Stimulated activated naive B cell treated with anti-CD40 and anti-IgM and Interleukin-4, amounts not matched to agents 10 μg/mL and 1 μg/mL and 100 μg/mL, for 72 hours (primary cell): ENCODE results near the gene RNF212.

Experiments used
- ATAC-seq, 2 donors: fragments of 150-1000 bp; cut with Tn5 transposase; replicated peaks; 2 replicates each; pipeline ENCODE4 v1.10.0; 2021; ENCODE audit warnings: moderate library complexity in 1 of 2
- DNase-seq: peaks from one replicate; pipeline ENCODE4 v3.0.0; 2021
- H3K27ac Mint-ChIP-seq: one replicate; pipeline ENCODE4 v1.8.0; 2022; ENCODE audit warnings: mild to moderate bottlenecking, mixed read lengths
- H3K27me3 Mint-ChIP-seq, 2 donors: one replicate each; pipeline ENCODE4 v1.8.0; 2022; ENCODE audit warnings: mixed read lengths in 2 of 2
- H3K36me3 Mint-ChIP-seq, 2 donors: one replicate each; pipeline ENCODE4 v1.8.0; 2022; ENCODE audit warnings: mixed read lengths in 2 of 2, mild to moderate bottlenecking in 1 of 2
- H3K4me1 Mint-ChIP-seq, 2 donors: one replicate each; pipeline ENCODE4 v1.8.0; 2022; ENCODE audit warnings: mixed read lengths in 2 of 2, mild to moderate bottlenecking in 1 of 2
- H3K4me3 Mint-ChIP-seq, 2 donors: one replicate each; pipeline ENCODE4 v1.8.0; 2022; ENCODE audit warnings: mild to moderate bottlenecking in 2 of 2, mixed read lengths in 2 of 2, moderate library complexity in 1 of 2
- H3K9me3 Mint-ChIP-seq, 2 donors: one replicate each; pipeline ENCODE4 v1.8.0; 2022; ENCODE audit warnings: mixed read lengths in 2 of 2, mild to moderate bottlenecking in 1 of 2

The RNF212 gene

GRCh38 chr4:1077711-1078477 lies 35.5 kb downstream of the RNF212 start:
- no peak for DNase-seq
- Mint-ChIP-seq H3K27ac (no peak overlapping the region), H3K4me3 (no peak overlapping the region), H3K4me1 (peaks cover 15 to 23% of the 10 kb centered on the region in 2 donors), H3K27me3 (peaks cover 30 to 35% of the 10 kb centered on the region in 2 donors), H3K9me3 (peaks cover 0 to 2% of the 10 kb centered on the region in 2 donors), H3K36me3 (peaks cover 0 to 3% of the 10 kb centered on the region in 2 donors)
- no peak for ATAC-seq

- Mint-ChIP-seq H3K4me3 (no peak overlapping the region), H3K9me3 (peaks cover 0 to 2% of the 10 kb centered on the region in 2 donors), H3K27ac (no peak overlapping the region), H3K36me3 (no peaks in the 10 kb centered on the region), H3K27me3 (peaks cover 20 to 31% of the 10 kb centered on the region in 2 donors), H3K4me1 (peaks cover 3 to 8% of the 10 kb centered on the region in 2 donors)
- DNase-seq (no peak), ATAC-seq (no peak)
These were observed 37.3 kb downstream of the RNF212 start for GRCh38 chr4:1075809-1076699.

- no peak overlapping the region for H3K27ac Mint-ChIP-seq
- H3K36me3 Mint-ChIP-seq: no peaks in the 10 kb centered on the region
- peaks cover 3 to 6% of the 10 kb centered on the region in 2 donors for H3K4me1 Mint-ChIP-seq
- peaks cover 16 to 27% of the 10 kb centered on the region in 2 donors for H3K27me3 Mint-ChIP-seq
- DNase-seq: no peak
- H3K9me3 Mint-ChIP-seq: no peaks in the 10 kb centered on the region
- no peak overlapping the region for H3K4me3 Mint-ChIP-seq
- no peak for ATAC-seq
These were observed 38.1 kb downstream of the RNF212 start for GRCh38 chr4:1075225-1075624.

- H3K27me3 Mint-ChIP-seq: peaks cover 20 to 32% of the 10 kb centered on the region in 2 donors
- peaks cover 3 to 6% of the 10 kb centered on the region in 2 donors for H3K4me1 Mint-ChIP-seq
- H3K9me3 Mint-ChIP-seq: no peaks in the 10 kb centered on the region
- no peak overlapping the region for H3K27ac Mint-ChIP-seq
- DNase-seq (no peak), ATAC-seq (no peak)
- no peak overlapping the region for H3K4me3 Mint-ChIP-seq
- no peaks in the 10 kb centered on the region for H3K36me3 Mint-ChIP-seq
These were observed 39.3 kb downstream of the RNF212 start for GRCh38 chr4:1074077-1074476.

GRCh38 chr4:1072830-1073446 lies 40.4 kb downstream of the RNF212 start:
- peak; percentile 94 to 95 for ATAC-seq
- H3K27me3 Mint-ChIP-seq: peaks cover 25 to 32% of the 10 kb centered on the region in 2 donors
- H3K4me3 Mint-ChIP-seq: no peak overlapping the region
- peaks cover 3 to 6% of the 10 kb centered on the region in 2 donors for H3K4me1 Mint-ChIP-seq
- H3K36me3 Mint-ChIP-seq: no peaks in the 10 kb centered on the region
- peak; percentile 42 for DNase-seq
- H3K9me3 Mint-ChIP-seq: no peaks in the 10 kb centered on the region
- H3K27ac Mint-ChIP-seq: no peak overlapping the region

GRCh38 chr4:1069394-1069793 lies 44.0 kb downstream of the RNF212 start:
- Mint-ChIP-seq H3K4me3 (no peak overlapping the region), H3K27me3 (peaks cover 40 to 57% of the 10 kb centered on the region in 2 donors), H3K9me3 (no peaks in the 10 kb centered on the region), H3K27ac (no peak overlapping the region), H3K36me3 (no peaks in the 10 kb centered on the region), H3K4me1 (peaks cover 3 to 6% of the 10 kb centered on the region in 2 donors)
- ATAC-seq (no peak), DNase-seq (no peak)

GRCh38 chr4:1065732-1066131 lies 47.6 kb downstream of the RNF212 start:
- no peak overlapping the region for H3K27ac Mint-ChIP-seq
- no peak overlapping the region for H3K4me3 Mint-ChIP-seq
- H3K9me3 Mint-ChIP-seq: peaks cover 0 to 2% of the 10 kb centered on the region in 2 donors
- DNase-seq (no peak), ATAC-seq (no peak)
- H3K4me1 Mint-ChIP-seq: peaks cover 6 to 8% of the 10 kb centered on the region in 2 donors
- peaks cover 56 to 77% of the 10 kb centered on the region in 2 donors for H3K27me3 Mint-ChIP-seq
- H3K36me3 Mint-ChIP-seq: no peaks in the 10 kb centered on the region

GRCh38 chr4:1062419-1062818 lies 50.9 kb downstream of the RNF212 start:
- Mint-ChIP-seq H3K27me3 (peaks cover 40 to 55% of the 10 kb centered on the region in 2 donors), H3K9me3 (peaks cover 0 to 2% of the 10 kb centered on the region in 2 donors), H3K4me3 (peak overlapping the region; percentile 40 to 61), H3K4me1 (peaks cover 6 to 8% of the 10 kb centered on the region in 2 donors), H3K27ac (no peak overlapping the region), H3K36me3 (no peaks in the 10 kb centered on the region)
- DNase-seq: no peak
- ATAC-seq: peak in 1 of 2 donors; percentile 25

- DNase-seq: no peak
- H3K36me3 Mint-ChIP-seq: no peaks in the 10 kb centered on the region
- H3K4me3 Mint-ChIP-seq: peak overlapping the region in 1 of 2 donors; percentile 2
- no peak for ATAC-seq
- H3K27me3 Mint-ChIP-seq: peaks cover 37 to 48% of the 10 kb centered on the region in 2 donors
- H3K9me3 Mint-ChIP-seq: peaks cover 0 to 2% of the 10 kb centered on the region in 2 donors
- H3K27ac Mint-ChIP-seq: no peak overlapping the region
- H3K4me1 Mint-ChIP-seq: peaks cover 6 to 8% of the 10 kb centered on the region in 2 donors
These were observed 51.6 kb downstream of the RNF212 start for GRCh38 chr4:1061760-1062159.

- peaks cover 33 to 42% of the 10 kb centered on the region in 2 donors for H3K27me3 Mint-ChIP-seq
These were observed 52.2 kb downstream of the RNF212 start for GRCh38 chr4:1061056-1061700.

GRCh38 chr4:1060621-1061020 lies 52.7 kb downstream of the RNF212 start:
- H3K9me3 Mint-ChIP-seq: peaks cover 0 to 2% of the 10 kb centered on the region in 2 donors
- H3K36me3 Mint-ChIP-seq: no peaks in the 10 kb centered on the region
- H3K4me3 Mint-ChIP-seq: no peak overlapping the region
- H3K27ac Mint-ChIP-seq: no peak overlapping the region
- peaks cover 31 to 37% of the 10 kb centered on the region in 2 donors for H3K27me3 Mint-ChIP-seq
- ATAC-seq: no peak
- H3K4me1 Mint-ChIP-seq: peaks cover 14 to 16% of the 10 kb centered on the region in 2 donors
- DNase-seq: no peak

More at GRCh38 chr4:1061056-1061700, 52.2 kb downstream of the RNF212 start:
- DNase-seq (no peak), ATAC-seq (no peak)
- Mint-ChIP-seq H3K27ac (no peak overlapping the region), H3K4me3 (no peak overlapping the region), H3K9me3 (peaks cover 0 to 2% of the 10 kb centered on the region in 2 donors), H3K4me1 (peaks cover 9 to 10% of the 10 kb centered on the region in 2 donors), H3K36me3 (no peaks in the 10 kb centered on the region)

GRCh38 chr4:1060121-1060520 lies 53.2 kb downstream of the RNF212 start:
- no peaks in the 10 kb centered on the region for H3K36me3 Mint-ChIP-seq
- peaks cover 27 to 32% of the 10 kb centered on the region in 2 donors for H3K27me3 Mint-ChIP-seq
- no peak overlapping the region for H3K4me3 Mint-ChIP-seq
- H3K4me1 Mint-ChIP-seq: peaks cover 14 to 17% of the 10 kb centered on the region in 2 donors
- H3K27ac Mint-ChIP-seq: no peak overlapping the region
- peaks cover 0 to 2% of the 10 kb centered on the region in 2 donors for H3K9me3 Mint-ChIP-seq
- ATAC-seq: no peak
- no peak for DNase-seq

- ATAC-seq: no peak
- no peak overlapping the region for H3K27ac Mint-ChIP-seq
- peaks cover 14 to 17% of the 10 kb centered on the region in 2 donors for H3K4me1 Mint-ChIP-seq
- peaks cover 20 to 25% of the 10 kb centered on the region in 2 donors for H3K27me3 Mint-ChIP-seq
- H3K4me3 Mint-ChIP-seq: no peak overlapping the region
- DNase-seq: no peak
- no peaks in the 10 kb centered on the region for H3K36me3 Mint-ChIP-seq
- H3K9me3 Mint-ChIP-seq: peaks cover 0 to 2% of the 10 kb centered on the region in 2 donors
These were observed 54.2 kb downstream of the RNF212 start for GRCh38 chr4:1058997-1059665.
